HEK293 (cell line): ENCODE measurements around the gene AP3B1.

ENCODE experiments used
- CTCF ChIA-PET: fragments of 350-600 bp; formaldehyde crosslinking; extraction: SDS; loops from one replicate; lab custom pipeline; 2021; ENCODE audit warnings: antibody characterized with exemption; lab: Yijun Ruan, JAX
- POLR2A ChIA-PET: fragments of 300-600 bp; formaldehyde crosslinking; extraction: SDS; loops from one replicate; lab custom pipeline; 2020; ENCODE audit warnings: antibody characterized with exemption, inconsistent platforms; lab: Yijun Ruan, JAX
- H3K27ac ChIP-seq: fragments of 200-500 bp; sonication (Bioruptor generic); 2 replicates; pipeline ENCODE4 v1.5.1; 2014; ENCODE audit warnings: low read depth, low read length, control low read depth, inconsistent platforms; ENCODE audit errors: extremely low read depth
- H3K36me3 ChIP-seq, 2 experiments: fragments of 200-500 bp in 1 of 2; sonication (Bioruptor generic) in 1 of 2; 1 replicate in 1 of 2; 2 replicates in 1 of 2; pipeline ENCODE4 v1.5.1; 2014 to 2017; ENCODE audit warnings: inconsistent platforms in 2 of 2, low read length in 2 of 2; ENCODE audit not compliant: control insufficient read depth in 2 of 2, insufficient read depth in 1 of 2
- H3K4me1 ChIP-seq: fragments of 200-500 bp; sonication (Bioruptor generic); 2 replicates; pipeline ENCODE4 v1.5.1; 2014; ENCODE audit warnings: mild to moderate bottlenecking, low read length, inconsistent platforms; ENCODE audit not compliant: control insufficient read depth, insufficient read depth
- H3K4me3 ChIP-seq: 2 replicates; pipeline ENCODE4 v1.5.1; 2011; ENCODE audit warnings: low read depth, mild to moderate bottlenecking, control low read depth, low read length, moderate library complexity
- H3K9me3 ChIP-seq: fragments of 200-500 bp; sonication (Bioruptor generic); 2 replicates; pipeline ENCODE4 v1.5.1; 2014; ENCODE audit warnings: low read depth, low read length, inconsistent platforms; ENCODE audit not compliant: control insufficient read depth, insufficient read depth
- BCL6B ChIP-seq: fragments of 450-650 bp; formaldehyde crosslinking; IDR thresholded peaks from 2 replicates; pipeline ENCODE4 v1.5.1; 2017; ENCODE audit warnings: missing biosample characterization, missing genetic modification characterization
- GLI2 ChIP-seq: fragments of 450-650 bp; formaldehyde crosslinking; IDR thresholded peaks from 2 replicates; pipeline ENCODE4; 2017; ENCODE audit warnings: missing biosample characterization, missing genetic modification characterization, low read depth, borderline replicate concordance
- GLI4 ChIP-seq: fragments of 450-650 bp; formaldehyde crosslinking; IDR thresholded peaks from 2 replicates; pipeline ENCODE4 v1.5.1; 2016; ENCODE audit warnings: missing biosample characterization, missing genetic modification characterization
- KLF7 ChIP-seq: fragments of 450-650 bp; formaldehyde crosslinking; IDR thresholded peaks from 2 replicates; pipeline ENCODE4 v1.5.1; 2016; ENCODE audit warnings: missing biosample characterization, missing genetic modification characterization, borderline replicate concordance
- OVOL3 ChIP-seq: fragments of 450-650 bp; formaldehyde crosslinking; IDR thresholded peaks from 2 replicates; pipeline ENCODE4 v1.5.1; 2016; ENCODE audit warnings: missing biosample characterization, missing genetic modification characterization
- PRDM1 ChIP-seq: fragments of 450-650 bp; formaldehyde crosslinking; IDR thresholded peaks from 2 replicates; pipeline ENCODE4; 2016; ENCODE audit warnings: missing biosample characterization, missing genetic modification characterization
- SCRT2 ChIP-seq: fragments of 450-650 bp; formaldehyde crosslinking; IDR thresholded peaks from 2 replicates; pipeline ENCODE4 v1.5.1; 2016; ENCODE audit warnings: missing biosample characterization, missing genetic modification characterization
- YY1 ChIP-seq: fragments of 450-650 bp; formaldehyde crosslinking; IDR thresholded peaks from 2 replicates; pipeline ENCODE4 v1.5.1; 2018; ENCODE audit warnings: missing biosample characterization, missing genetic modification characterization
- ZBTB6 ChIP-seq: fragments of 450-650 bp; formaldehyde crosslinking; IDR thresholded peaks from 2 replicates; pipeline ENCODE4 v1.5.1; 2017; ENCODE audit warnings: missing biosample characterization, missing genetic modification characterization
- ZBTB8A ChIP-seq: fragments of 450-650 bp; formaldehyde crosslinking; IDR thresholded peaks from 2 replicates; pipeline ENCODE4 v1.5.1; 2016; ENCODE audit warnings: missing biosample characterization, missing genetic modification characterization
- ZFHX2 ChIP-seq: fragments of 450-650 bp; formaldehyde crosslinking; conservative IDR thresholded peaks from 2 replicates; pipeline ENCODE4 v1.5.1; 2016; ENCODE audit warnings: missing biosample characterization, missing genetic modification characterization
- ZNF140 ChIP-seq: fragments of 450-650 bp; formaldehyde crosslinking; IDR thresholded peaks from 2 replicates; pipeline ENCODE4 v1.5.1; 2016; ENCODE audit warnings: missing biosample characterization, missing genetic modification characterization
- ZNF16 ChIP-seq: fragments of 450-650 bp; formaldehyde crosslinking; IDR thresholded peaks from 2 replicates; pipeline ENCODE4 v1.5.1; 2016; ENCODE audit warnings: low read depth, missing biosample characterization, missing genetic modification characterization
- ZNF211 ChIP-seq: fragments of 450-650 bp; formaldehyde crosslinking; IDR thresholded peaks from 2 replicates; pipeline ENCODE4 v1.5.1; 2016; ENCODE audit warnings: low read depth, missing biosample characterization, missing genetic modification characterization
- ZNF311 ChIP-seq: fragments of 450-650 bp; formaldehyde crosslinking; IDR thresholded peaks from 2 replicates; pipeline ENCODE4 v1.5.1; 2017; ENCODE audit warnings: missing biosample characterization, missing genetic modification characterization, borderline replicate concordance
- ZNF354C ChIP-seq: fragments of 450-650 bp; formaldehyde crosslinking; IDR thresholded peaks from 2 replicates; pipeline ENCODE4 v1.5.1; 2016; ENCODE audit warnings: missing biosample characterization, missing genetic modification characterization, low read depth, borderline replicate concordance
- ZNF404 ChIP-seq: fragments of 450-650 bp; formaldehyde crosslinking; IDR thresholded peaks from 2 replicates; pipeline ENCODE4 v1.5.1; 2017; ENCODE audit warnings: missing biosample characterization, missing genetic modification characterization
- ZNF623 ChIP-seq: fragments of 450-650 bp; formaldehyde crosslinking; IDR thresholded peaks from 2 replicates; pipeline ENCODE4 v1.5.1; 2016; ENCODE audit warnings: missing biosample characterization, missing genetic modification characterization
- ZNF626 ChIP-seq: fragments of 450-650 bp; sonication (Bioruptor Pico); formaldehyde crosslinking; IDR thresholded peaks from 2 replicates; pipeline ENCODE4 v1.5.1; 2018; ENCODE audit warnings: missing biosample characterization, missing genetic modification characterization, inconsistent platforms
- ZNF785 ChIP-seq: fragments of 450-650 bp; formaldehyde crosslinking; IDR thresholded peaks from 2 replicates; pipeline ENCODE4 v1.5.1; 2016; ENCODE audit warnings: missing biosample characterization, missing genetic modification characterization
- ZNF837 ChIP-seq: fragments of 450-650 bp; formaldehyde crosslinking; IDR thresholded peaks from 2 replicates; pipeline ENCODE4 v1.5.1; 2016; ENCODE audit warnings: missing biosample characterization, missing genetic modification characterization
- ZSCAN16 ChIP-seq: fragments of 450-650 bp; formaldehyde crosslinking; IDR thresholded peaks from 2 replicates; pipeline ENCODE4 v1.5.1; 2016; ENCODE audit warnings: missing biosample characterization, missing genetic modification characterization
- ZSCAN30 ChIP-seq: fragments of 450-650 bp; IDR thresholded peaks from 2 replicates; pipeline ENCODE4 v1.5.1; 2018; ENCODE audit warnings: missing biosample characterization, mild to moderate bottlenecking, missing genetic modification characterization, moderate library complexity
- TF ChIP-seq, protein P1 (sequence below): IDR thresholded peaks from 2 replicates; pipeline ENCODE4 v1.6.1; 2011; ENCODE audit warnings: mild to moderate bottlenecking, low read depth, low read length, borderline replicate concordance
- TF ChIP-seq, protein P2 (sequence below): fragments of 450-650 bp; formaldehyde crosslinking; IDR thresholded peaks from 2 replicates; pipeline ENCODE4 v1.5.1; 2016; ENCODE audit warnings: missing biosample characterization, missing genetic modification characterization, low read depth
- TF ChIP-seq, protein P3 (sequence below): fragments of 450-650 bp; formaldehyde crosslinking; IDR thresholded peaks from 2 replicates; pipeline ENCODE4 v1.5.1; 2016; ENCODE audit warnings: missing biosample characterization, missing genetic modification characterization

The AP3B1 gene

GRCh38 chr5:78113689-78114264 is 180.7 kb downstream of the AP3B1 start:
- Histone ChIP-seq H3K9me3 (no peaks in the 10 kb centered on the region), H3K27ac (no peak overlapping the region), H3K4me1 (no peaks in the 10 kb centered on the region), H3K4me3 (no peak overlapping the region), H3K36me3 (peaks cover 0 to 12% of the 10 kb centered on the region in 2 experiments; a peak in 2 of 3 replicates)
- POLR2A ChIA-PET: no interaction called here
- TF ChIP-seq OVOL3 (tag by site-specific recombination): no peak
- TF ChIP-seq, protein P1, sequence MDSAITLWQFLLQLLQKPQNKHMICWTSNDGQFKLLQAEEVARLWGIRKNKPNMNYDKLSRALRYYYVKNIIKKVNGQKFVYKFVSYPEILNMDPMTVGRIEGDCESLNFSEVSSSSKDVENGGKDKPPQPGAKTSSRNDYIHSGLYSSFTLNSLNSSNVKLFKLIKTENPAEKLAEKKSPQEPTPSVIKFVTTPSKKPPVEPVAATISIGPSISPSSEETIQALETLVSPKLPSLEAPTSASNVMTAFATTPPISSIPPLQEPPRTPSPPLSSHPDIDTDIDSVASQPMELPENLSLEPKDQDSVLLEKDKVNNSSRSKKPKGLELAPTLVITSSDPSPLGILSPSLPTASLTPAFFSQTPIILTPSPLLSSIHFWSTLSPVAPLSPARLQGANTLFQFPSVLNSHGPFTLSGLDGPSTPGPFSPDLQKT: no peak
- TF ChIP-seq, protein P2, sequence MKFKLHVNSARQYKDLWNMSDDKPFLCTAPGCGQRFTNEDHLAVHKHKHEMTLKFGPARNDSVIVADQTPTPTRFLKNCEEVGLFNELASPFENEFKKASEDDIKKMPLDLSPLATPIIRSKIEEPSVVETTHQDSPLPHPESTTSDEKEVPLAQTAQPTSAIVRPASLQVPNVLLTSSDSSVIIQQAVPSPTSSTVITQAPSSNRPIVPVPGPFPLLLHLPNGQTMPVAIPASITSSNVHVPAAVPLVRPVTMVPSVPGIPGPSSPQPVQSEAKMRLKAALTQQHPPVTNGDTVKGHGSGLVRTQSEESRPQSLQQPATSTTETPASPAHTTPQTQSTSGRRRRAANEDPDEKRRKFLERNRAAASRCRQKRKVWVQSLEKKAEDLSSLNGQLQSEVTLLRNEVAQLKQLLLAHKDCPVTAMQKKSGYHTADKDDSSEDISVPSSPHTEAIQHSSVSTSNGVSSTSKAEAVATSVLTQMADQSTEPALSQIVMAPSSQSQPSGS (tag by site-specific recombination): no peak
- TF ChIP-seq SCRT2 (tag by site-specific recombination): 0 out of 2 replicates have a peak, but pooled peaks have one; percentile 13
- TF ChIP-seq PRDM1: peak; percentile 96
- no peak for TF ChIP-seq ZSCAN16 (tag by site-specific recombination)
- no peak for TF ChIP-seq GLI4
- no peak for TF ChIP-seq ZNF785 (tag by site-specific recombination)
- CTCF ChIA-PET: no interaction called here

DNA sequence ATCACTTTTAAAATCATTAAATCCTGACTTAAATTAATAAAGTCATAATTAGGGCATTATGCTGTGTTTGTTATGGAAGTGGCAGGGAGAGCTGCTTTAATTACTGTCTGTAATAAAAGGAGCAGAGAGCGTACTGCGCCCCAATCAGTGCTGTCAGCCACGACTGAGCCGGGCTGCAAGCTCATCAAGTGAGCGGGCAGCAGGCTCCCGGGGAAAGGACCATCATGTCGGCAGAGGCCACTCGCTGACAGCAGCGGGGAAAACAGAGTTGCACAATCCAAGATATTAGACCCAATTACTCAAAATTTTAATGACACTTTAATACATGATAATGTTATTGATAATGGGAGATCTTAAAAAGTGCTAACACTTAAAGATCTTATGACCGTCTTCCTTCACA is 181.6 kb downstream of the AP3B1 start:
- Histone ChIP-seq H3K27ac (no peak overlapping the region), H3K4me3 (no peak overlapping the region), H3K36me3 (peaks cover 0 to 12% of the 10 kb centered on the region in 2 experiments; a peak in 2 of 3 replicates), H3K9me3 (no peaks in the 10 kb centered on the region), H3K4me1 (0 out of 2 replicates have a peak, but pooled peaks cover 3% of the 10 kb centered on the region)
- POLR2A ChIA-PET: no interaction called here
- CTCF ChIA-PET: interaction anchor here (0.6 kb wide), 1 partner anchor 483 kb away, joined by 3 read pairs; no protein-coding TSS in a partner anchor
- TF ChIP-seq, protein P3, sequence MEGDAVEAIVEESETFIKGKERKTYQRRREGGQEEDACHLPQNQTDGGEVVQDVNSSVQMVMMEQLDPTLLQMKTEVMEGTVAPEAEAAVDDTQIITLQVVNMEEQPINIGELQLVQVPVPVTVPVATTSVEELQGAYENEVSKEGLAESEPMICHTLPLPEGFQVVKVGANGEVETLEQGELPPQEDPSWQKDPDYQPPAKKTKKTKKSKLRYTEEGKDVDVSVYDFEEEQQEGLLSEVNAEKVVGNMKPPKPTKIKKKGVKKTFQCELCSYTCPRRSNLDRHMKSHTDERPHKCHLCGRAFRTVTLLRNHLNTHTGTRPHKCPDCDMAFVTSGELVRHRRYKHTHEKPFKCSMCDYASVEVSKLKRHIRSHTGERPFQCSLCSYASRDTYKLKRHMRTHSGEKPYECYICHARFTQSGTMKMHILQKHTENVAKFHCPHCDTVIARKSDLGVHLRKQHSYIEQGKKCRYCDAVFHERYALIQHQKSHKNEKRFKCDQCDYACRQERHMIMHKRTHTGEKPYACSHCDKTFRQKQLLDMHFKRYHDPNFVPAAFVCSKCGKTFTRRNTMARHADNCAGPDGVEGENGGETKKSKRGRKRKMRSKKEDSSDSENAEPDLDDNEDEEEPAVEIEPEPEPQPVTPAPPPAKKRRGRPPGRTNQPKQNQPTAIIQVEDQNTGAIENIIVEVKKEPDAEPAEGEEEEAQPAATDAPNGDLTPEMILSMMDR: no peak
- TF ChIP-seq ZNF404 (no peak), ZNF626 (tag by site-specific recombination) (no peak), YY1 (no peak), ZNF837 (tag by site-specific recombination) (no peak), BCL6B (tag by site-specific recombination) (no peak), ZNF354C (tag by site-specific recombination) (no peak), ZSCAN30 (no peak), KLF7 (no peak), ZNF211 (no peak), ZNF16 (no peak), ZNF140 (tag by site-specific recombination) (no peak), ZFHX2 (tag by site-specific recombination) (no peak), GLI2 (tag by site-specific recombination) (no peak), ZNF311 (tag by site-specific recombination) (no peak), ZBTB8A (tag by site-specific recombination) (no peak), ZNF623 (tag by site-specific recombination) (no peak), ZBTB6 (tag by site-specific recombination) (no peak)
- TF ChIP-seq, all 188 proteins: peak for 0
